Parathyroid adenoma (tissue), 2 donors: ENCODE results near the gene DSCAML1.

ENCODE experiments used
- H2AFZ ChIP-seq: fragments of 300-600 bp; sonication (generic); one replicate; pipeline ENCODE4 v1.7.0; 2017; ENCODE audit warnings: antibody characterized with exemption, mild to moderate bottlenecking
- H3K27ac ChIP-seq: fragments of 300-600 bp; sonication (generic); one replicate; pipeline ENCODE4 v1.7.0; 2017
- H3K27me3 ChIP-seq: fragments of 300-600 bp; sonication (generic); one replicate; pipeline ENCODE4 v1.7.0; 2017; ENCODE audit warnings: low read length; ENCODE audit not compliant: control insufficient read depth, insufficient read depth
- H3K36me3 ChIP-seq: fragments of 300-600 bp; sonication (generic); one replicate; pipeline ENCODE4 v1.7.0; 2017; ENCODE audit warnings: low read length; ENCODE audit not compliant: control insufficient read depth, insufficient read depth
- H3K4me1 ChIP-seq: fragments of 300-600 bp; sonication (generic); one replicate; pipeline ENCODE4 v1.7.0; 2017; ENCODE audit warnings: control low read depth
- H3K4me2 ChIP-seq: fragments of 300-600 bp; sonication (generic); one replicate; pipeline ENCODE4 v1.7.0; 2017; ENCODE audit warnings: low read length
- H3K4me3 ChIP-seq: fragments of 300-600 bp; sonication (generic); one replicate; pipeline ENCODE4 v1.7.0; 2017; ENCODE audit warnings: low read depth, low read length
- H3K79me2 ChIP-seq: fragments of 300-600 bp; sonication (generic); one replicate; pipeline ENCODE4 v1.7.0; 2017; ENCODE audit warnings: control low read depth
- H3K9ac ChIP-seq: fragments of 300-600 bp; sonication (generic); one replicate; pipeline ENCODE4 v1.7.0; 2017; ENCODE audit warnings: mild to moderate bottlenecking
- H3K9me3 ChIP-seq: fragments of 300-600 bp; sonication (generic); one replicate; pipeline ENCODE4 v1.7.0; 2017; ENCODE audit warnings: low read length; ENCODE audit not compliant: control insufficient read depth
- CTCF ChIP-seq: fragments of 300-600 bp; sonication (generic); IDR thresholded peaks from one replicate; pipeline ENCODE4 v1.7.0; 2017; ENCODE audit warnings: antibody characterized with exemption, mild to moderate bottlenecking
- donor health status: primary hyperparathyroidism.

The DSCAML1 gene

GRCh38 chr11:117391181-117391580 is 405.8 kb downstream of the DSCAML1 start:
- TF ChIP-seq CTCF = no peak
- H3K4me2 ChIP-seq = no peak overlapping the region

GRCh38 chr11:117390743-117391142 is 406.3 kb downstream of the DSCAML1 start:
- no peaks in the 10 kb centered on the region for H3K9me3 ChIP-seq
- H3K27me3 ChIP-seq = no peaks in the 10 kb centered on the region
- TF ChIP-seq CTCF = no peak
- H3K4me1 ChIP-seq = no peaks in the 10 kb centered on the region
- no peak overlapping the region for H2AFZ ChIP-seq
- no peak overlapping the region for H3K4me3 ChIP-seq
- H3K4me2 ChIP-seq = no peak overlapping the region
- H3K27ac ChIP-seq = no peak overlapping the region
- no peaks in the 10 kb centered on the region for H3K36me3 ChIP-seq
- H3K79me2 ChIP-seq = no peaks in the 10 kb centered on the region
- H3K9ac ChIP-seq = no peak overlapping the region

More at GRCh38 chr11:117391181-117391580, 405.8 kb downstream of the DSCAML1 start:
- Histone ChIP-seq H3K79me2 (no peaks in the 10 kb centered on the region), H3K4me3 (no peak overlapping the region), H2AFZ (no peak overlapping the region), H3K36me3 (no peaks in the 10 kb centered on the region), H3K9me3 (no peaks in the 10 kb centered on the region), H3K9ac (no peak overlapping the region), H3K27me3 (no peaks in the 10 kb centered on the region), H3K27ac (no peak overlapping the region), H3K4me1 (no peaks in the 10 kb centered on the region)

- no peak overlapping the region for H3K9ac ChIP-seq
- H3K27ac ChIP-seq = no peak overlapping the region
- H3K36me3 ChIP-seq = no peaks in the 10 kb centered on the region
- no peaks in the 10 kb centered on the region for H3K79me2 ChIP-seq
- no peak overlapping the region for H3K4me2 ChIP-seq
- H3K4me3 ChIP-seq = no peak overlapping the region
- no peaks in the 10 kb centered on the region for H3K4me1 ChIP-seq
- H3K27me3 ChIP-seq = no peaks in the 10 kb centered on the region
- TF ChIP-seq CTCF = no peak
- H3K9me3 ChIP-seq = no peaks in the 10 kb centered on the region
- no peak overlapping the region for H2AFZ ChIP-seq
Observed at GRCh38 chr11:117387992-117388755, 408.8 kb downstream of the DSCAML1 start.

- H3K36me3 ChIP-seq = no peaks in the 10 kb centered on the region
- TF ChIP-seq CTCF = no peak
- no peaks in the 10 kb centered on the region for H3K79me2 ChIP-seq
- H3K27ac ChIP-seq = no peak overlapping the region
- no peaks in the 10 kb centered on the region for H3K27me3 ChIP-seq
- H3K4me2 ChIP-seq = no peak overlapping the region
- H2AFZ ChIP-seq = no peak overlapping the region
- H3K4me1 ChIP-seq = no peaks in the 10 kb centered on the region
- no peak overlapping the region for H3K4me3 ChIP-seq
- H3K9me3 ChIP-seq = no peaks in the 10 kb centered on the region
- H3K9ac ChIP-seq = no peak overlapping the region
Observed at GRCh38 chr11:117385906-117386305, 411.1 kb downstream of the DSCAML1 start.

- Histone ChIP-seq H3K4me1 (no peaks in the 10 kb centered on the region), H3K27ac (no peak overlapping the region), H3K27me3 (no peaks in the 10 kb centered on the region), H2AFZ (no peak overlapping the region), H3K4me2 (no peak overlapping the region), H3K9ac (no peak overlapping the region), H3K79me2 (no peaks in the 10 kb centered on the region), H3K36me3 (no peaks in the 10 kb centered on the region), H3K9me3 (no peaks in the 10 kb centered on the region), H3K4me3 (no peak overlapping the region)
- TF ChIP-seq CTCF = no peak
Observed at GRCh38 chr11:117385471-117385870, 411.5 kb downstream of the DSCAML1 start.
